T follicular helper cell (primary cell): ENCODE data around the gene PSAT1.

Experiments used
- DNase-seq: peaks from one replicate; pipeline ENCODE4 v3.0.0-alpha.2; 2020; ENCODE audit warnings: low read depth

The PSAT1 gene

DNA sequence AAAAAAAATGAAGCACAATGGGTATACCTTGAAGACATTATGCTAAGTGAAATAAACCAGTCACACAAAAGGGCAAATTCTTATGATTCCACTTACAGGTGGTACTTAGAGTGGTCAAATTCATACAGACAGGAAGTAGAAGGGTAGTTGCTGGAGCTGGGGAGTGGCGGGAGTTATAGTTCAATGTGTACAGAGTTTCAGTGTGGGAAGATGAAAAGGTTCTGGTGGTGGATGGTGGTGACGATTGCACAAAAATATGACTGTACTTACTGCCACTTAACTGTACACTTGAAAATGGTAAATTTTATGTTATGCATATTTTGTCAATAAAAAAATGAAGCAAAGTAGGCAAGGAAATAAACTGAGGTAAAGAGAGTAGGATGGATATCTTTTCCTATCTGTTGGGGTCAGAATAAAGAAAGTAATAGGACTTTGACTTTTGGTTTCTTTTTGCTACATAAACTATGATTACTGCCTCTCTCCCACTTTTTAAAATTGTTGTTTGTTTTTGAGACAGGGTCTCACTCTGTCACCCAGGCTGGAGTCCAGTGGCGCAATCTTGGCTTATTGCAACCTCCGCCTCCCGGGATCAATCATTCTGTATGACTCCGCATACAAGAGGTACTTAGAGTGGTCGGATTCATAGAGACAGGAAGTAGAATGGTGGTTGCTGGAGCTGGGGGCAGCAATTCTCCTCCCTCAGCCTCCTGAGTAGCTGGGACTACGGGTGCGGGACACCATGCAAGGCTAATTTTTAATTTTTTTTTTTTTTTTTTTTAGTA lies 4.0 kb upstream of the PSAT1 start:
- DNase-seq, result no peak

DNA sequence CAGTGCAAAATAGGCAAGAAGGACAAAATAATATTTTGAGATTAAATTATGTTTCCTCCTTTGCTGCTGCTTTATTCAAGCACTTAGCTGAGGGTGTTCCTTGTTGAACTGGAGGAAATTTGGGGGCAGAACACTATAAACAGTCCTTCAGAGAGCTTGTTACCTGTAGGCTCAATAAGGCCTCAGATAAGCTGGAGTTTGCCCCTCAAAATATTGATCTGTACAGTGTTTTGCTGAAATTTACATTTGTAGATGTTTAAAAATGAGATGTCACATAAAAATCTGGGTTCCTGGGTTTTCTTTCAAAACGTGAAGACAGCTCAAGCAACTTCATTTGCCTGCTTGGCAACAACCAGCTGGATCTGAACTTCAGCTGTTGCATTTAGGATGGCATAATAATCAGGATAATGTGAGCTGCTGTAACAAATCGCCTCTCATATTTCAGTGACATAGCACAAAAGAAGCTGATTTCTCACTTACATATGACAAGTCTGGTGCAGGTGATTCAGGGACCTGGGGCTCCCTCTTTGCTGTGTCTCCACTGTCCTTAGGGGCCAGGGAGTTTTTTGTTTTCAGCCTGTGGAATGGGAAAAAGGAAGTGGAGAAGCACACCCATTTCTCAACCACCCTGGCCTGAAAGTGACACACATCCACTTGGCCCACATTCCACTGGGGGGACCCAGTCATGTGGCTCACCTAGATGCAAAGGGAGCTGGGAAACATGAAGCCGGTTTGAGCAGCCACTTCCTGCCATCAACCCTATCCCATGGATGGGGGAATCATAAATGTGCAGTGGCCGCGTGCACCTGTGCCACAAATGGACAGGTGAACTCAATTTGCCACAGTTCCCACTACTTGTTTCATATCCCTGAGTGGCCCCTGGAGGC lies 2.4 kb upstream of the PSAT1 start:
- DNase-seq, result no peak

DNA sequence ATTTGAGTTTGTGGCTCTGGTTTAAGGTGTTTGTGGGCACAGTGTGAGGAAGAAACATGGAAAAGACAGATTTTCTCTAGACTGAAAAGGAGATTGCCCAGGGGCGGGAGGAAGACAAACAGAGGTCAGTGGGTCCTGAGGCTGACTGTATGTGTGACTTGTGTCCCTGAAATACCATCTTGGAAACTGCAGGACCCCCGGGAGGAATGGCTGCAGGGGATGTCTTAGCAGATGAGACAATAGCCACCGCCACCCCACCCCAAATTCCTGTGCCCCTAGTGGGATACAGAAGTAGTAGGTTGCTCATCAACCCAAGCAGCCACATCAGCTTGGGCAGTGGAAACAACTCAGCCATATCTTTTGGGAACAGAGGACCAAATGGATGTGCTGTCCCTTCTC lies 1.7 kb upstream of the PSAT1 start:
- DNase-seq, result no peak

DNA sequence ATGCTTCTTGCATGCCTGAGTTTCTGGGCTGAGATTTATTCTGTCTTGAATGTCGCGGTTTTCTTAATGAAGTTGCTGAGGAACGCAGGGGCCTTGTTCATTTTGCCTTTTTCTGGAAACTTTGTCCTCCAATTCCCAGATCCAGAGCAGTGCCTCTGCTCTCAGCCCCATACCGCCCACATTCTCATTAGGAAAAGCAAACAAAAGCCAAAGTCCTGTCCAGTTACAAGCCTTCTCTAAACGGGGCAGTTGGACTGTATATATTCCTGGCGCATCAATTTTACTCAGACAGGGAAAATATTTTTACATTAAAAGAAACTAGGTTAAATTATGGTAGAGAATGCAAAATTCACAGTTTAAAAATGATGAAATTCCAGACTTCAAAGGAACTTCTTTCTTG lies 1.2 kb upstream of the PSAT1 start:
- no peak for DNase-seq

DNA sequence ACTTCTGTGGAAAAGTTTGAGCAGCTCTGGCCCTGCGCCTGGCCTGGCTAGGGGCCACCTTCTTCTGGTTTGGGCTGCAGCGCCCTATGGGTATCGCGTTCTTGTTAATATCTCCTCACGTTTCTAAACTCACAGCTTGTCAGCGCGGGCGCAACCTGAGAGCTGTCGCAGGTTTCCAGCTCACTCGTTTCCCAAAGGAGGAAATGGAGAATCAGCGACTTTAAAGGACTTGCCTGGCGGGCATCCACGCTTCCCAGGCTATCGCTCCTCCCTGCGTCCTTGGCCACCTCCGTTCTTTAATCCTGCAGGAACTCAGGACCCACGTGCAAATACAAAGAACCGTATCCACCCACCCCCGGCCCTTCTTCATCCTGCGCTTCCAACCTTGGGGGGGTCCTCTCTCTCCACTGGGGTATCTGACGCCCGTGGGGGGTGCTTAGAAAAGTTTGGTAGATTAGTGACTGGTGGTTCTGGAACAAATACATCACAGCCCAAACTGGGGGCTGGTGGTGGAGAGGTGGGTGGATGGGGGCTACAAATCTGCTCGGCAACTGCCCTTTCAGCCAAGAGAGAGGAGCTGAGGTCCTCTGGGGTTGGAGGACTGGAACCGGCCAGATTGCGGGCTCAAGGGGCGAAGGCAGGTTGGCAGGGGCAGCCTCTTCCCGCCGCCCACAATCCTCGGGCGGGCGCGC lies 578 bp upstream of the PSAT1 start:
- DNase-seq, result no peak

DNA sequence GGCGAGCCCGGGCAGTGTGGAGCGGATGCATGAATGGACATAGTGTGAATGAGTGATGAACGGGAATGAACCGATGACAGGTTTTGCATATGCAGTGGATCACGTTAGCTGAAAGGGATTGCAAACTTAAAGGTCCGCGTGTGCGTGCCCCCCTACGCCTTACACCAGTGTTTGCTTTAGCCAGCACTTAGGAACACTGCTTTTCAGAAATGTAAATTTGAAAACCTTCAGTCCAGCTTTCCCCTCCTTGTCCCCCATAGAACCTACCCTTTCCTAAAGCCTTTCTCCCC lies 692 bp downstream of the PSAT1 start:
- DNase-seq, result no peak

DNA sequence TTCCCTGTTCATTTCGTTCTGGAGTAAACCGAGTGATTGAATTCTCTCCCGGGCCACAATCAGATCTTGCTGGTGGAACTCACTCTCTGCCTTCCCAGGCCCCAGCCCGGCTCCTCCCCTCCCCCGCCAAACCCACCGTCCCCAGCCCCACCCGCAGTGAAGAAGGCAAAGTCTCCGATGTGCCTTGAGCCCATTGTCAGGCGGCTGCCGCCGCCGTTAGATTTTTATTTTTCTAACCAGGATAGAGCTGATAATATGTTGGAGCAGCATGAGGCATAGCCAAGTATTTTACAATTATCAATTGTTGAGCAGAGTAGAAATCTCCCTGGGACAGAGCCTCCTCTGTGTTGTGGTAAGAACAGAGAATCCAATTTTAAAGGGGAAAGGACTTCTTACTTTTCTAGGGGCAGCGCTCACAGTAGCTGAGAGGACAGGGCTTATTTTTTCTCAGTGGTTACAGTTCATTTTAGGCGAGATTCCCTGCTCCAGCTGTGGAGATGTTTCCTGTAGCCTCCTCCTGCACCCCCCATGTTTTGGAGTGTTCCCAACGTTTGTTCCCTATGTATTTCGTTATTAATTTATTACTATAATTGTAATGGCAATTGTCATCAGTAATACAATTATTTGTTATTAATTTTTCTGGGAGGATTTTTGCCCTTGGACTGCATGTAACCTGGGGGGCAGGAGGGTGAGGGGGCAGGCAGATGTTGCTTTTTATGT lies 1.3 kb downstream of the PSAT1 start:
- DNase-seq, result no peak

DNA sequence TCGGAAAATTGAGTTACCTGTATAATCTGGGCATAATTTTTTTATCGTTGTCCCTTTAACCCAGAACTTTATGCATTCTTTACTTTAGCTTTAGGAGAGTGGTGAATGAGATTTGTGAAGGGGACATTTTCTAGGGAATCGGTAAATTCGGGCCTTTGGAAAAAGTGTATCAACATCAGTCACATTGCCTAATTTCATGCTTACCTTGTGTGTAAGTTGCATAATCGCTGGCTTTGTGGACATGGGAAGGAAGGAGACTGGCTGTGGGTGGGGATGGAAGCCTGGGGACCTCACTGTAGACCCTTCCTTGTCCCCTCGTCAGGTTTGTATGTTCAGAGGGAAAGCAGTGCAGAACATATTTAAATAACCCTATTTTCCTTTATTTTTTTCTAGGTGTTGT lies 3.3 kb downstream of the PSAT1 start:
- DNase-seq, result no peak

DNA sequence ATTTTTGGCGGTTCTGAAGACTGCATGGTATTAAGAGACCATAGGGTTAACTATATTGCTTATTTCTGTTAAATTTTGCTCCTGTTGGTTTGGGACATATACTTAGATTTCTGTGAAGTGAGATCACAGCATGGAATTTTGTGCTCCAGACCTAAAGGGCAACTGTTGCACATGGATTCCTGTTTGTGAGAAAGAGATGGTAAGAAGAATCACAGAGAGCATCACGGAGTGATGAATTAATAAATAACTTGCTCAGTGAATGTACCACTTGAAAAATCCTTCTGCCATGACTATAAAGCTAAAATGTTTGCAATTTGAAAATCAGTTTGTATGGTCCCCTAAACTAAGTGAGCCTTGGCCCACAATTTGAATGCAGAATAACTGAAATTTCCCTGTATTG lies 4.5 kb downstream of the PSAT1 start:
- DNase-seq, result no peak

DNA sequence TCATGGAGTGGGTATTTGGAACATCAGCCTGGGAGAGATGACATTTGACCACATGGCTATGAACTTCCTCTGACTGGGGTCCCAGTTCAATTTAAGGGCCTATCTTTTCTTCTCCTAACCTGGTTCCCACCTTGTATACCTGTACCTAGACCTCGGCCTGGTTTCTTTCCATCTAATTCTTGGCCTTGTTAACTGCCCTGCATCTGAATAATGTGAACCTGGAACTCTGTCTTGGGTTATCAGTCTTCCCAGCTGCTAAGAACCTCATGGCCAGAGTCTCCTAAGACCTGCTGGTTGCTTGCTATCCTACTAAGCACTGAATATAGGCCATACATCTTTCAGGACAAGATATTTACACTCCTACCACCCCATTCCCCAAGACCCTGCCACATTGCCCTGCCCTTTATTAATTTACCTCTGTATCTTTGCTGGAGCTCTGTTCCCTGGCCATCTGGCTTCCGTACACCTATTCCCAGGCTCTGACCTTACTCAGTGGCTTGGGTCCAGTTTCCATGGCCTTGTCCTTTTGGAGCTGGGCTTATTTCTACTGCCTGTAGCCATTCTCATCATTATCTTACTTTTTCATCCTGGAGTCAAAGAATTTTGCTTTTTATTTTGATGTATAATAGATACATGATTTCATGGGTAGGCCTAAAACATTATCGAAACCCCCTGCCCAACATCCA lies 6.6 kb downstream of the PSAT1 start:
- no peak for DNase-seq

DNA sequence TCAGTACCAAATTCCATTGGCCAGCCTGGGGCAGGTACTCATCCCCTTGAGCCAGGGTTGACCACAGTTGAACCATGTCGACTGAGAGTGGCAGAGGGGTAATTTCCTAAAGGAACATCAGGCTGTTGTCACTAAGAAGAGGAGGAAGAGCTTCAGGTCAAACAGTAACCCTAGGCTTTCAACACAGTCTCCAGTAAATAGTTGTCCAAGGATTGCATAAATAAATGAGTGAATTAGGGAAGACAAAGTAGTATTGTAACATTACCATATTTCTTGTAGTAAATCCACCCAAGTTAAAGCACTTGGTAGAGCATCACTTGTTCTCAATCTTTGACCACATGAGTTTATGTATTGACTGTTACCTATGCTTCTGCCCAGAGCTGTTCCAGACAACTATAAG lies 7.4 kb downstream of the PSAT1 start:
- no peak for DNase-seq

DNA sequence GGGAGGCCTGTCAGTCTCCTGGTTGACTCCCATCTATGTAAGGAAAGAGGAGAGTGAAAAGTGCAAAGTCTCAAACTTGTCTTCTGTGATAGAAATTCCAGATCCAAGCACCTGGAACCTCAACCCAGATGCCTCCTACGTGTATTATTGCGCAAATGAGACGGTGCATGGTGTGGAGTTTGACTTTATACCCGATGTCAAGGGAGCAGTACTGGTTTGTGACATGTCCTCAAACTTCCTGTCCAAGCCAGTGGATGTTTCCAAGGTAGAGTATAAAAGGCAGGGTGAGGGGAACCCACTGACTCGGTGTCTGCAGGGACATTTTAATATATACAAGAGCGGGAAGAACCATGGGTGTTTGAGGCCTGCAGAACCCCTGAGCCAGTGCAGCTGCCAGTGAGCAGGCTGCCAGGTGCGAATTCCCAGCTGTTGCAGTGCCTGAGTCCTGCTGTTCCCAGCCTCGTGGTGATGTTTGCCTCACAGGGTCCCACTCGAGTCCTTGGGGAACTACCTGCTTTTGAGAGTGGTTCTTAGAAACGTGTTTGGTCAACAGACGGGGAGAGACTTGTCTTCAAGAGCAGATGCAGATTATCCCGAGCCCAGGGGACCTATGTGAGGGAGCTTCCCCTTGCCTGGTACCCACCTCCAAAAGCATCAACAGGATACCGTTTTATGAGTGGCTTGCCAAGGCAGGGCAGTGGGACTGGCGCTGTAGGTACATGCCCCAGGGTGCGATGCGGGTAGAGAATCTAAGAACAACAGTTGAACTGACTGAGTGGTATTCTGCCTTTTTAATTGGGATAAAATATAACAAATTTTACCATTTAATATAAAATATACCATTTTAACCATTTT lies 9.5 kb downstream of the PSAT1 start:
- no peak for DNase-seq

DNA sequence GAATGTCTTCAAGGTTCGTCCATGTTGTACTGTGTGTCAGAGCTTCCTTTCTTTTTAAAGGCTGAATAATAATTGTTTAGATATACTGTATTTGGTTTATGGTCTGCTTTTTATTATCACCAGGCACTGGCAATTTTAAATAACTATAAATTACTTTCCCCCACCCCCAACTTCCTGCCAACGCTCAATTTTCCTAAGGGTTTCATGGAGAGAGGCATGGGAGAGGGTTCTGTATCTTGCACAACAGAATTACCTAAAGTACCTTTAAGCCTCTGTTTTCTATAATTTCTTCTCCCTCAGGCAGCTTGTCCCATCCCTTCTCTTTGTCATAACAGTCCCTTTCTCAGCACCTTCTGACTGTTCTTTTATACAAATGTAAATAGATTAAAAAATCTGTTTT lies 10.4 kb downstream of the PSAT1 start:
- DNase-seq, result no peak

DNA sequence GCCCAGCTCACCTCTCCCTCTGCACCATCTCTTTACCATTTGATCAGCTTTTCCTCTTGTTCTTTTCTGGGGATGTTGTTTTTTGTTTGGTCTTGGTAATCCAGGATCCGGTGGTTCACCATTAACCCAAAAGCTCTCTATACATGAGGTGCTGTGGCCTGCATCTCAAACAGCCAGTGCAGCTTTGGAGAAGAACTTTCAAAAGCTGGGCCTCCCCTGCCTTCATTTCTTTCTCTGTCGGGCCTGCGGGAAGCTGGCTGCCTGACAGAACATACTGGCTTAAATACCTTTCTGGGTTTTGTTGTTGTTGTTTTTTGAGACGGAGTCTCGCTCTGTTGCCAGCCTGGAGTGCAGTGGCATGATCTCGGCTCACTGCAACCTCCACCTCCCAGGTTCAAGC lies 12.1 kb downstream of the PSAT1 start:
- DNase-seq, result no peak

DNA sequence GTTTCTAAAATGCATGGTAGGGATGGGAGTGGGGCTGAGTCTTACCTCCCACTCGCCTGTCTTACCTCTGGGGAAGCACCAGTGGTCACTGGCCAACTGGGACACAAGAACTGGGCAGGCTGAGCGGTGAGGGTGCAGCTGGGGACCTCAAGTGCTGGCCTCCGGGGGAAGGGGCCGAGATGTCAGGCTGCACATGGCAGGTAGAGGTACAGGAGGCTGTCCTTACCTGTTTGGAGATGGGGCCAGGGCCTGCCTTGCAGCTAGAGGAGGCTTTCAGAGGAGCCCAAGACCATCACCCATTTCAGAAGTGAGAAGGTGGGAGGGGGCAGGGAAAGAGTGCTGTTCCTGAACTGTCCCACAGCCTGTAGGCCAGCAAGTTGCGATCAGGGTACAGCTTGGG lies 14.2 kb downstream of the PSAT1 start:
- no peak for DNase-seq

DNA sequence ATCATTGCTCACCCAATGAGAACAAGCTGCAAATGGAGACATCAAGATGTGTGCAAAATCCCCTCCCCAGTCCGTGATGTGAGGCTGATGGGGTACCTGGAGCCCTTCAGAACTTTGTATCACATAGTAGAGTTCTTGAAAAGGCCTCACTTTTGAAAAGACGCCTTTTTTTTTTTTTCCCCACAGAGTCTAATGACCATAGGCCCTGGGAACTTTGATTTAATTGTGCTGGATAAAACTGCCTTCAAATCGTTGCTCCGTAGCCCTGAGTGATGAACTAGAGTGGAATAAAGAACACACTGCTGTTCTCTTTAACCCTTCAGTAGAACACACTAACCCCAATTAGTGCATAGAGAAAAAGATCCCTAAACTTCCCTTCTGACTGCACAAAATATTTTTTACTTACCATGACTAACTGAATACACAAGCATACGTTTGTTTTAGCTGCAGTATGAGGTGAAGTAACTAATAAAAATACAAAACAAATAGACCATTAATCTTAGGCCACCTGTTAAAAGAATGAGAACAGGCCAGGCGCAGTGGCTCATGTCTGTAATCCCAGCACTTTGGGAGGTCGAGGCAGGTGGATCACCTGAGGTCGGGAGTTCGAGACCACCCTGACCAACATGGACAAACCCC lies 15.1 kb downstream of the PSAT1 start:
- DNase-seq, result no peak

DNA sequence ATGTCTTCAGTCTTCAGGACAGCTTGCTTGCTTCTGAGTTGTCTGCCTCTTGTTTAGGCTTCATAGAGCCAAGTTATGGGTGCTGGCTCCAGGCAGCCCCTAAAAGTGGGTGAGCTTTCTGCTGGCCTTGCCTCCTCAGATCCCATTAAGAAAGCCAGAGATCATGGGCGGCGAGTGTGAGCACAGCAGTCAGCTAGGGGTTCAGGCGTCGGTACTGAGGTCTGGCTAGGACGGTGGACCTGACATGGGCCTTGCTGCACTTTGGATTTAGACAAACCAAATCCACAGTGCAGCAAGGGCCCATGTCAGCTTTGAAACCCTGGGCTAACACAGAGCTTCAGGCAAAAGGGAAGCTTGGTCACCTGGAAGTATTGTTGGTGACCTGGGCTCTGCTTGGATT lies 17.6 kb downstream of the PSAT1 start:
- DNase-seq, result no peak

DNA sequence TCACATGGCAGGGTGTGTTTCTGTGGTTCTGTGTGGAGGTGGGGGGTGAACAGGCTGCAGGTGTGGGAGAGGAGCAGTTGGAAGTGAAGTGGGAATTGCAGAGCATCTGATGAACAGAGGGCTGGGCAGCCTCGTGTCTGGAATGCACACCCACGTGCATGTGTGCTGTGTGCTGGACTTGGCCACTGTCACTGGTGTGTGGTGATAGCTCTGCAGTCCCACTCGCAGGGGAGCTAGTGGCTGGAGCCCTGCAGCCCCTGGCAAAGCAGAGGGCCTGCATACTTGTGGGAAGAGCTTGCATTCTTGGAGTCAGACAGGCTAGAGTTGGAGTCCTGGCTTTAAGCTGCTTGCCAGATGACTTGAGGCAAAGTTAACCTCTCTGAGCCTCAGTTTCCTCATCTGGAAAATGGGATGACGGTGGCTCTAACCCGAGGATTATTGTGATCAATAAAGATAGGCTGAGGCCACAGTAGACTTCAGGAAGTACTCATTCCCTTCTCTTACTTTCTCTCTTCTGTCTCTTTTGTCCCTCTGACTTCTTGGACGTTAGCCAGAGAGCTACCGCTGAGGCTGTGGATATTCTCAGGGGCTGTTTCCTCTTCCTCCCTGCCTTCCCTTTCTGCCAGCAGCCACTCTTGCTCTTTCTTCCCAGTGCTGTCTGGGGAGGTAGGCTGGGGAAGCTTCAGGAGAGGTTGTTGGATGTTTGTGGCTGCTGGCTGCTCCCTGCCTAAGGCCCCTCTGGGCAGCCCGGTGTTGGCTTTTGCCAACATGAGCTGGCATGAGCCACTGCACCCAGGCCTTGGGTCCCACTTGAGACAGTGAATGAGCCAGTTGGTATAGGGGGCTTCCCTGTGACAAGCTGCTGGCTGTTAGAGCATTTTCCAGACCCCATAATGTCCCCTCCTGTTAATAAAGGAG lies 18.3 kb downstream of the PSAT1 start:
- no peak for DNase-seq
